Calu3 (cell line): ENCODE results near the gene LRRC1. TPM values are rescaled to one million over a fixed set of nuclear protein-coding genes. Genes with fewer than 3 reads are reported as not detected.

Experiments used
- BruUV-seq: library from RNA; stranded (reverse); fragments of 400-500 nt; replicated peaks from 2 replicates; lab custom pipeline; 2021; lab: Mats Ljungman, UMichigan
- CTCF ChIA-PET: fragments of 300-600 bp; sonication (Branson Sonifier 250); formaldehyde crosslinking; loops from one replicate; lab custom pipeline; 2022; ENCODE audit warnings: antibody characterized with exemption; lab: Charles Lee
- DNase-seq: peaks from one replicate; pipeline ENCODE4 v3.0.0; 2022
- H3K27ac Mint-ChIP-seq: one replicate; pipeline ENCODE4 v1.8.0; 2022; ENCODE audit warnings: mixed read lengths; ENCODE audit not compliant: unreplicated experiment
- H3K27me3 Mint-ChIP-seq: one replicate; pipeline ENCODE4 v1.8.0; 2022; ENCODE audit warnings: mixed read lengths; ENCODE audit not compliant: unreplicated experiment
- H3K36me3 Mint-ChIP-seq: one replicate; pipeline ENCODE4 v1.8.0; 2022; ENCODE audit warnings: mild to moderate bottlenecking, moderate library complexity, mixed read lengths; ENCODE audit not compliant: insufficient read depth, unreplicated experiment
- H3K4me1 Mint-ChIP-seq: one replicate; pipeline ENCODE4 v1.8.0; 2022; ENCODE audit warnings: mild to moderate bottlenecking, low read depth, mixed read lengths; ENCODE audit not compliant: unreplicated experiment
- H3K4me3 Mint-ChIP-seq: one replicate; pipeline ENCODE4 v1.8.0; 2022; ENCODE audit warnings: mild to moderate bottlenecking, low read depth, moderate library complexity, mixed read lengths; ENCODE audit not compliant: unreplicated experiment
- H3K9me3 Mint-ChIP-seq: one replicate; pipeline ENCODE4 v1.8.0; 2022; ENCODE audit warnings: low read depth, mixed read lengths; ENCODE audit not compliant: unreplicated experiment
- CTCF ChIP-seq: fragments of 200-600 bp; IDR thresholded peaks from one replicate; pipeline ENCODE4 v1.8.0; 2022; ENCODE audit warnings: antibody characterized with exemption; ENCODE audit not compliant: unreplicated experiment
- intact Hi-C: fragments of 100-400 bp; cut with micrococcal nuclease; formaldehyde crosslinking; loops from one replicate; pipeline ENCODE4 v1.10.0; 2022; ENCODE audit not compliant: unreplicated experiment
- total RNA-seq: library from RNA; stranded (reverse); gene quantifications from 2 replicates; pipeline ENCODE4 v1.2.3, GENCODE V29; 2022

The LRRC1 gene
- total RNA-seq, 1 experiment from 2014 or later, result 26.6 TPM

DNA sequence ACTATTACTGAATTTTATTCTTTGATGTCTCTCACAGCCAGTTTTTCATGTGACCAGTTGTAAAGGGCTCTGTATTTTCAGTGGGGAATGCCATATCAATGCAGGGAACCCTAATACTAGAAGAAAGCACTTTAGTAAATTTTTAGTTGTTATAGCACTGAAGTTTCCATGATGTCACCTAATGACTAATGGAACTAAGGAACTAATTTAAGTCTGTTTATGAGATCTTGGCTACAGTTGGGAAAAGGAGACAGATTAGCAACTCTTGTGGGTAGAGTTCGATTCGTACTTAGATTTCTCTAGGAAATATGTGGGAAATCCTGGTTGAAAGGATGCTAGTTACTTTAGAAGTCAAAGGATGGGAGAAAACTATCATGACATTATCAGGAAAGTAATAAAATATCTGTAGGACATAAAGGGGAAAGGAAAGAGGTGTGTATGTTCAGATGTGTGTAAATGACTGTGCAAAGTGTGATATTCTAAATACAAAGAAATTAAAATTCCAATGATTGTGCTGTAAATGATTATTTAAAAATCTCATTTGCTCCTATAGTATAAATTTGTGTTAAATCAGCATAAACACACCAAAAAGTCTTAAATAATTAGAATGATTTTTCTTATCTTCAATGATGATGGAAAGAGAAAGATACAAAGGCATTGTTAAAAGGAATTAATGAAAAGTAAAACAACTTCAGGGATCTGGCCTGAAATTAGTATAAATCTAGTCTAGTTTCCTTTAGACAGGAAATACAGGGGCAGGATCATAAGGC is 103.4 kb downstream of the LRRC1 start:
- CTCF ChIA-PET, result no interaction called here
- intact Hi-C loops, result no loop called here
- H3K27ac Mint-ChIP-seq, result no peak overlapping the region

DNA sequence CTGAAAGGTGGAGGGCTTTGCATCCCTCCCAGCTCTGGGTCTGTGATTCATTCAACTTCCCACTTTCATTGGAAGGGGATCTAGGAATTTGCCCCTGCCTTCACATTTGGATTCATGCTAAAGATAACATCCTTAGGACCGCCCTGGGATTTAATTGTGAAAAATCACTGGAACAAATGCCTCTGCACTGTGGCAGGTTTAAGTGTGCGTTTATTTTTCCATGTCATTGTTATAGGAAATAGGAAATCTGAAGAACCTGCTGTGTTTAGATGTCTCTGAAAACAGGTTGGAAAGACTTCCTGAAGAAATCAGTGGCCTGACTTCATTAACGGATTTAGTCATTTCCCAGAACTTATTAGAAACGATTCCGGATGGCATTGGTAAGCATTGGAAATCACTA is 104.7 kb downstream of the LRRC1 start:
- CTCF ChIA-PET, result no interaction called here
- Mint-ChIP-seq H3K9me3 (no peaks in the 10 kb centered on the region), H3K36me3 (no peaks in the 10 kb centered on the region), H3K27ac (no peak overlapping the region), H3K4me1 (peaks cover 18% of the 10 kb centered on the region), H3K27me3 (no peaks in the 10 kb centered on the region), H3K4me3 (no peak overlapping the region)
- DNase-seq, result no peak
- TF ChIP-seq CTCF, result no peak
- BruUV-seq, result no TSS peak
- intact Hi-C loops, result no loop called here

More for the DNA sequence above, 103.4 kb downstream of the LRRC1 start:
- Mint-ChIP-seq H3K36me3 (no peaks in the 10 kb centered on the region), H3K9me3 (no peaks in the 10 kb centered on the region), H3K4me3 (no peak overlapping the region), H3K4me1 (peaks cover 26% of the 10 kb centered on the region), H3K27me3 (no peaks in the 10 kb centered on the region)
- no peak for DNase-seq
- TF ChIP-seq CTCF, result no peak
- no TSS peak for BruUV-seq

DNA sequence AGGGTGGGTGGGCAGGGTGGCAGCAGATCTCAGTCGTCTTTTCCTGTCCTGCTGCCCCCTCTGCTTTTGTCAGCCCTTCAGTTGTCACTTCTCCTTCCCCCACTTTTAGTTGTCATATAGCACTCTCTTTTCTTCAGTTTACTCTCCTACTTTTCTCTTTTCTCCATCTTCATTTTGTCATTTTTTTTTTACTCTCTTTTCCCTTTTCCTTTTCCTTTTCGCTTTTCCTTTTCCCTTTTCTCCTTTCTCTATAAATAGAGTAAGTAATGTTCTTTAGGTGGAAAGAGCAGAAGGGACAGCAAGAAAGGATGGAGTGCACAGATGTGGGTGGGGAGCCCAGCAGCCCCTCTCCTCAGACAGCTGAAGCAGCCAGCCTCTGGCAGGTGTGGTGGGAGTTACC is 108.6 kb downstream of the LRRC1 start:
- Mint-ChIP-seq H3K4me1 (no peaks in the 10 kb centered on the region), H3K36me3 (no peaks in the 10 kb centered on the region), H3K27me3 (no peaks in the 10 kb centered on the region), H3K9me3 (no peaks in the 10 kb centered on the region), H3K27ac (no peak overlapping the region), H3K4me3 (no peak overlapping the region)
- intact Hi-C loops, result no loop called here
- TF ChIP-seq CTCF, result no peak
- no peak for DNase-seq
- CTCF ChIA-PET, result no interaction called here
- no TSS peak for BruUV-seq

- Mint-ChIP-seq H3K4me1 (peaks cover 9% of the 10 kb centered on the region), H3K4me3 (no peak overlapping the region), H3K27me3 (no peaks in the 10 kb centered on the region), H3K27ac (no peak overlapping the region), H3K36me3 (no peaks in the 10 kb centered on the region), H3K9me3 (no peaks in the 10 kb centered on the region)
- no TSS peak for BruUV-seq
- no peak for TF ChIP-seq CTCF
- no peak for DNase-seq
- CTCF ChIA-PET, result no interaction called here
- intact Hi-C loops, result no loop called here
These were observed 111.3 kb downstream of the LRRC1 start for GRCh38 chr6:53906103-53906502.
